IMR-90 (cell line): Measurements from ENCODE around the gene USP17L28. TPM values are rescaled to one million over a fixed set of nuclear protein-coding genes. Genes with fewer than 3 reads are reported as not detected.
"Not testable (repeated sequence)": the region's sequence is repeated elsewhere in the genome, so short reads cannot be mapped to it uniquely, and the experiment has no call there.

Experiments
- ATAC-seq: fragments of 200-7000 bp; cut with Tn5 transposase; 2 replicates; pipeline ENCODE4 v1.9.1; 2020; ENCODE audit warnings: low read depth, mild to moderate bottlenecking, moderate library complexity
- BruUV-seq: library from RNA; stranded (reverse); fragments of 400-500 nt; replicated peaks from 2 replicates; lab custom pipeline; 2021; lab: Mats Ljungman, UMichigan
- CTCF ChIA-PET: fragments of 300-600 bp; formaldehyde crosslinking; extraction: SDS; loops from one replicate; lab custom pipeline; 2021; ENCODE audit warnings: antibody characterized with exemption; lab: Yijun Ruan, JAX
- POLR2A ChIA-PET: fragments of 300-600 bp; sonication (Branson Sonifier 250); formaldehyde crosslinking; loops from one replicate; lab custom pipeline; 2022; ENCODE audit warnings: antibody characterized with exemption; ENCODE audit not compliant: unreplicated experiment; lab: Charles Lee
- DNase-seq: peaks from one replicate; pipeline ENCODE4 v3.0.0; 2013
- H2AFZ ChIP-seq: replicated peaks from 2 replicates; pipeline ENCODE3; 2013; ENCODE audit warnings: low read length, mild to moderate bottlenecking; ENCODE audit not compliant: poor library complexity
- H2AK5ac ChIP-seq: 2 replicates; pipeline ENCODE4 v1.6.1; 2013; ENCODE audit warnings: low read depth, low read length, inconsistent platforms
- H2AK9ac ChIP-seq: replicated peaks from 2 replicates; pipeline ENCODE3; 2013; ENCODE audit warnings: mild to moderate bottlenecking, low read depth, low read length, moderate library complexity; ENCODE audit not compliant: poor library complexity
- H2BK120ac ChIP-seq: 2 replicates; pipeline ENCODE4 v1.6.1; 2013; ENCODE audit warnings: low read depth, low read length, inconsistent platforms
- H2BK15ac ChIP-seq: 3 replicates; pipeline ENCODE4 v1.6.1; 2013; ENCODE audit warnings: low read depth, low read length, inconsistent platforms
- H2BK20ac ChIP-seq: 2 replicates; pipeline ENCODE4 v1.6.1; 2013; ENCODE audit warnings: low read depth, mild to moderate bottlenecking, inconsistent platforms, low read length, moderate library complexity
- H2BK5ac ChIP-seq: 2 replicates; pipeline ENCODE4 v1.6.1; 2013; ENCODE audit warnings: mild to moderate bottlenecking, low read depth, low read length, inconsistent platforms; ENCODE audit not compliant: poor library complexity, severe bottlenecking
- H3K14ac ChIP-seq: replicated peaks from 2 replicates; pipeline ENCODE4 v1.6.1; 2013; ENCODE audit warnings: low read depth, low read length, inconsistent platforms
- H3K18ac ChIP-seq: 2 replicates; pipeline ENCODE4 v1.6.1; 2013; ENCODE audit warnings: low read depth, low read length, control low read depth
- H3K23ac ChIP-seq: 2 replicates; pipeline ENCODE4 v1.6.1; 2013; ENCODE audit warnings: low read depth, low read length, inconsistent platforms
- H3K27ac ChIP-seq: 2 replicates; pipeline ENCODE4 v1.5.1; 2013; ENCODE audit warnings: mild to moderate bottlenecking, control low read depth, low read length; ENCODE audit not compliant: insufficient read depth
- H3K27me3 ChIP-seq: 2 replicates; pipeline ENCODE4 v1.6.1; 2013; ENCODE audit warnings: low read length; ENCODE audit not compliant: control insufficient read depth, insufficient read depth
- H3K36me3 ChIP-seq: 2 replicates; pipeline ENCODE4 v1.6.1; 2013; ENCODE audit warnings: low read length, mixed read lengths; ENCODE audit not compliant: control insufficient read depth, insufficient read depth
- H3K4ac ChIP-seq: 2 replicates; pipeline ENCODE4 v1.6.1; 2013; ENCODE audit warnings: low read depth, low read length, inconsistent platforms
- H3K4me1 ChIP-seq: 2 replicates; pipeline ENCODE4 v1.6.1; 2013; ENCODE audit warnings: low read length, mixed read lengths; ENCODE audit not compliant: control insufficient read depth, insufficient read depth
- H3K4me2 ChIP-seq: 2 replicates; pipeline ENCODE4 v1.6.1; 2013; ENCODE audit warnings: low read depth, mild to moderate bottlenecking, control low read depth, low read length, moderate library complexity
- H3K4me3 ChIP-seq: 2 replicates; pipeline ENCODE4 v1.5.1; 2013; ENCODE audit warnings: low read depth, mild to moderate bottlenecking, control low read depth, low read length, moderate library complexity; ENCODE audit not compliant: insufficient read depth
- H3K56ac ChIP-seq: 2 replicates; pipeline ENCODE4 v1.6.1; 2013; ENCODE audit warnings: low read length, inconsistent platforms; ENCODE audit not compliant: insufficient read depth; ENCODE audit errors: extremely low read depth
- H3K79me1 ChIP-seq, 2 experiments: 2 replicates each; pipeline ENCODE4 v1.6.1; 2013; ENCODE audit warnings: low read length in 2 of 2, inconsistent platforms in 1 of 2, low read depth in 1 of 2
- H3K9ac ChIP-seq: 2 replicates; pipeline ENCODE4 v1.6.1; 2013; ENCODE audit warnings: low read depth, low read length, control low read depth
- H3K9me1 ChIP-seq: 2 replicates; pipeline ENCODE4 v1.6.1; 2013; ENCODE audit warnings: low read length, inconsistent platforms; ENCODE audit not compliant: insufficient read depth
- H3K9me3 ChIP-seq: 2 replicates; pipeline ENCODE4 v1.6.1; 2013; ENCODE audit warnings: low read length; ENCODE audit not compliant: control insufficient read depth, insufficient read depth
- H4K20me1 ChIP-seq: 2 replicates; pipeline ENCODE4 v1.6.1; 2013; ENCODE audit warnings: low read length, inconsistent platforms; ENCODE audit not compliant: insufficient read depth
- H4K5ac ChIP-seq: 2 replicates; pipeline ENCODE4 v1.6.1; 2013; ENCODE audit warnings: mild to moderate bottlenecking, low read depth, low read length, control low read depth
- H4K8ac ChIP-seq, 2 experiments: 2 replicates each; pipeline ENCODE4 v1.6.1; 2013; ENCODE audit warnings: low read depth in 2 of 2, low read length in 2 of 2, control low read depth in 1 of 2, inconsistent platforms in 1 of 2
- H4K91ac ChIP-seq: 2 replicates; pipeline ENCODE4 v1.6.1; 2013; ENCODE audit warnings: low read depth, low read length, inconsistent platforms; ENCODE audit not compliant: insufficient read depth
- WGBS, 2 experiments: methylation state at CpG; one replicate each; pipeline versions ENCODE4 v1.1.5 to v1.1.7; 2013; ENCODE audit warnings: missing lambda C conversion rate in 2 of 2; ENCODE audit not compliant: insufficient read length in 1 of 2; ENCODE audit errors: extremely low coverage in 2 of 2; 5-methylcytosine and 5-hydroxymethylcytosine counted together
- dilution Hi-C: fragments of 300-500 bp; cut with HindIII; formaldehyde crosslinking; loops from one replicate; pipeline ENCODE4 v1.14.3; 2018; ENCODE audit warnings: low sequenced_read_pairs; ENCODE audit not compliant: unreplicated experiment
- in situ Hi-C: fragments of 300-500 bp; cut with MboI; formaldehyde crosslinking; loops from 3 replicates; pipeline ENCODE4 v1.14.3; 2019; ENCODE audit warnings: low sequenced_read_pairs, inconsistent platforms, mixed read lengths
- intact Hi-C: fragments of 100-400 bp; cut with micrococcal nuclease; formaldehyde crosslinking; loops from 2 replicates; pipeline ENCODE4 v1.10.0; 2022
- polyA plus RNA-seq, 3 experiments: library from polyadenylated mRNA; depleted of rRNA; stranded (reverse); fragments of >200 nt; gene quantifications; 2 replicates each; pipeline ENCODE4 v1.2.3, GENCODE V29; 2012; ENCODE audit warnings: low replicate concordance in 1 of 3
- total RNA-seq: library from RNA; depleted of rRNA; stranded (reverse); fragments of >200 nt; gene quantifications from 2 replicates; pipeline ENCODE4 v1.2.3, GENCODE V29; 2012

USP17L28 gene
- total and polyA plus RNA-seq, 2 of the 4 experiments (the other 2 are of a cell fraction): not detected

- H3K9ac ChIP-seq, H2BK15ac ChIP-seq, H3K4ac ChIP-seq, H3K9me1 ChIP-seq, H3K4me1 ChIP-seq, H3K27ac ChIP-seq, H4K5ac ChIP-seq, dilution Hi-C loops, H3K79me1 ChIP-seq, H3K36me3 ChIP-seq, H3K4me3 ChIP-seq, H2AK5ac ChIP-seq, H2AFZ ChIP-seq, H3K56ac ChIP-seq, in situ Hi-C loops, H4K8ac ChIP-seq, H2BK20ac ChIP-seq, H3K27me3 ChIP-seq, H3K23ac ChIP-seq, intact Hi-C loops, H3K18ac ChIP-seq, H2AK9ac ChIP-seq, H4K20me1 ChIP-seq, DNase-seq, H3K4me2 ChIP-seq, ATAC-seq, H3K9me3 ChIP-seq, H2BK5ac ChIP-seq, CTCF ChIA-PET, H2BK120ac ChIP-seq, H3K14ac ChIP-seq, BruUV-seq, POLR2A ChIA-PET, H4K91ac ChIP-seq: not testable (repeated sequence)
- WGBS, 2 experiments: no CpG with 5 or more reads among the region's 15 CpGs
These were observed 14.3 kb upstream of the USP17L28 start, which contains the start of gene USP17L26 for GRCh38 chr4:9334358-9334757. Gene USP17L26 (plus strand): TSS chr4:9334658. CDS start chr4:9334658, 0 bp downstream.

DNA sequence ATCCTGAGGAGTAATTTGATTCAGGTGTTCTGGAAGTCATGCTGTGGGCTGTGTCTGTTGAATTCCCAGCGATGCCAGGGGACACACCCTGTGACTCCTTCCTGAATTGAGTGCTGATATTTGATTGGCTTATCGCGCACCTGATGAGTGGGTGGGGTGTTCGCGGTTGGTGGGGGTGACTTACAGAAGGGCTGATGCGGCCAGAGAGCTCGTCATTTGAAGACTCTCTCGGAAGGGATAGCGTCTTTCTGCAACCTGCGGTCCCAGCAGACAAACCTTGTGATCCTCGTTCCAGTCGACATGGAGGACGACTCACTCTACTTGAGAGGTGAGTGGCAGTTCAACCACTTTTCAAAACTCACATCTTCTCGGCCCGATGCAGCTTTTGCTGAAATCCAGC lies 9.6 kb upstream of the USP17L28 start, which contains the start of gene USP17L5:
USP17L5 (plus strand) TSS at position 301 of the 400 bp plus-strand sequence; CDS start at position 301, 0 bp downstream.
- dilution Hi-C loops, H2BK5ac ChIP-seq, ATAC-seq, H4K8ac ChIP-seq, H3K9me3 ChIP-seq, H3K27me3 ChIP-seq, H4K20me1 ChIP-seq, H3K4me3 ChIP-seq, POLR2A ChIA-PET, H2BK20ac ChIP-seq, H3K36me3 ChIP-seq, H4K91ac ChIP-seq, H3K9ac ChIP-seq, H2AK5ac ChIP-seq, CTCF ChIA-PET, H3K79me1 ChIP-seq, H3K14ac ChIP-seq, H2AFZ ChIP-seq, H3K9me1 ChIP-seq, H3K56ac ChIP-seq, H3K18ac ChIP-seq, intact Hi-C loops, H4K5ac ChIP-seq, DNase-seq, in situ Hi-C loops, H3K4me1 ChIP-seq, H2BK15ac ChIP-seq, BruUV-seq, H3K27ac ChIP-seq, H2AK9ac ChIP-seq, H3K4me2 ChIP-seq, H3K4ac ChIP-seq, H3K23ac ChIP-seq, H2BK120ac ChIP-seq: not testable (repeated sequence)
- WGBS, 2 experiments: no CpG with 5 or more reads among the region's 15 CpGs
